ENCODE data around the gene HSPBAP1.
"Not testable (repeated sequence)": the region's sequence is repeated elsewhere in the genome, so short reads cannot be mapped to it uniquely, and the experiment has no call there.

HSPBAP1 gene

GRCh38 chr3:122785231-122785630, 8.4 kb downstream of the HSPBAP1 start:
- no peak for DNase-seq (ENCODE audit: low read depth in 3 of 3)

- no peak for DNase-seq (ENCODE audit: low read depth in 3 of 3)
These were observed 9.2 kb downstream of the HSPBAP1 start for GRCh38 chr3:122784436-122784835.

- DNase-seq (ENCODE audit: low read depth in 3 of 3) = no peak
These were observed 10.8 kb downstream of the HSPBAP1 start for GRCh38 chr3:122782804-122783203.

GRCh38 chr3:122777563-122777962, 16.1 kb downstream of the HSPBAP1 start:
- DNase-seq (ENCODE audit: low read depth in 3 of 3) = no peak

- no peak for DNase-seq (ENCODE audit: low read depth in 3 of 3)
These were observed 16.8 kb downstream of the HSPBAP1 start for GRCh38 chr3:122776675-122777468.

GRCh38 chr3:122774564-122774963, 19.1 kb downstream of the HSPBAP1 start:
- DNase-seq (ENCODE audit: low read depth in 3 of 3) = no peak

- DNase-seq (ENCODE audit: low read depth in 3 of 3) = no peak
These were observed 19.6 kb downstream of the HSPBAP1 start for GRCh38 chr3:122773944-122774509.

GRCh38 chr3:122772827-122773226, 20.8 kb downstream of the HSPBAP1 start:
- DNase-seq (ENCODE audit: low read depth in 3 of 3) = no peak

- no peak for DNase-seq (ENCODE audit: low read depth in 3 of 3)
These were observed 23.0 kb downstream of the HSPBAP1 start for GRCh38 chr3:122770521-122771202.

GRCh38 chr3:122767540-122768372, 25.9 kb downstream of the HSPBAP1 start:
- DNase-seq (ENCODE audit: low read depth in 3 of 3) = no peak

- DNase-seq (ENCODE audit: low read depth in 3 of 3) = no peak
These were observed 27.2 kb downstream of the HSPBAP1 start for GRCh38 chr3:122766430-122766829.

GRCh38 chr3:122760453-122761271, 33.0 kb downstream of the HSPBAP1 start:
- no peak for DNase-seq (ENCODE audit: low read depth in 3 of 3)

GRCh38 chr3:122758877-122759560, 34.6 kb downstream of the HSPBAP1 start:
- no peak for DNase-seq (ENCODE audit: low read depth in 3 of 3)

GRCh38 chr3:122755491-122755890, 38.1 kb downstream of the HSPBAP1 start:
- no peak for DNase-seq (ENCODE audit: low read depth in 3 of 3)

GRCh38 chr3:122754929-122755328, 38.7 kb downstream of the HSPBAP1 start:
- no peak for DNase-seq (ENCODE audit: low read depth in 3 of 3)

- DNase-seq (ENCODE audit: low read depth in 3 of 3) = no peak
These were observed 45.3 kb downstream of the HSPBAP1 start for GRCh38 chr3:122748347-122748746.

GRCh38 chr3:122747295-122747694, 46.3 kb downstream of the HSPBAP1 start:
- not testable (repeated sequence) for DNase-seq (ENCODE audit: low read depth in 3 of 3)

GRCh38 chr3:122745369-122746021, 48.1 kb downstream of the HSPBAP1 start:
- DNase-seq (ENCODE audit: low read depth in 3 of 3) = no peak

- no peak for DNase-seq (ENCODE audit: low read depth in 3 of 3)
These were observed 50.0 kb downstream of the HSPBAP1 start for GRCh38 chr3:122743581-122744120.

GRCh38 chr3:122742234-122742633, 51.4 kb downstream of the HSPBAP1 start:
- DNase-seq (ENCODE audit: low read depth in 3 of 3) = no peak

Measured in stimulated activated CD4-positive, alpha-beta T cell treated with anti-CD3 and anti-CD28 coated beads, TNF-alpha, amount 100 ng/mL, for 48 hours (primary cell).